KBM-7 (cell line): Measurements from ENCODE around the gene GRAMD1B.

Experiments used
- DNase-seq: peaks from one replicate; pipeline ENCODE4 v3.0.0-alpha.2; 2015
- in situ Hi-C: fragments of 300-500 bp; cut with MboI; formaldehyde crosslinking; loops from 2 replicates; pipeline ENCODE4 v1.14.3; 2020; ENCODE audit warnings: low sequenced_read_pairs, low pct_unique_long_range_greater_than_20kb, mixed read lengths

GRAMD1B gene

GRCh38 chr11:123576082-123576481 is 146.0 kb downstream of the GRAMD1B start:
- in situ Hi-C loops = no loop called here
- no peak for DNase-seq

GRCh38 chr11:123576501-123576900 is 146.4 kb downstream of the GRAMD1B start:
- in situ Hi-C loops = no loop called here
- DNase-seq = no peak

- in situ Hi-C loops = no loop called here
- DNase-seq = peak; percentile 55
These were observed 147.1 kb downstream of the GRAMD1B start for GRCh38 chr11:123577081-123577598.

- in situ Hi-C loops = no loop called here
- DNase-seq = no peak
These were observed 148.9 kb downstream of the GRAMD1B start for GRCh38 chr11:123578778-123579481.

- no peak for DNase-seq
- in situ Hi-C loops = no loop called here
These were observed 149.4 kb downstream of the GRAMD1B start for GRCh38 chr11:123579482-123579812.

GRCh38 chr11:123580137-123580536 is 150.1 kb downstream of the GRAMD1B start:
- no peak for DNase-seq
- in situ Hi-C loops = no loop called here

- peak; percentile 64 for DNase-seq
- in situ Hi-C loops = no loop called here
These were observed 150.6 kb downstream of the GRAMD1B start for GRCh38 chr11:123580557-123581275.

GRCh38 chr11:123581651-123582399 is 151.8 kb downstream of the GRAMD1B start:
- in situ Hi-C loops = no loop called here
- DNase-seq = no peak

GRCh38 chr11:123582992-123583504 is 153.0 kb downstream of the GRAMD1B start:
- in situ Hi-C loops = no loop called here

GRCh38 chr11:123584186-123584585 is 154.1 kb downstream of the GRAMD1B start:
- in situ Hi-C loops = no loop called here
- DNase-seq = no peak

More at GRCh38 chr11:123582992-123583504, 153.0 kb downstream of the GRAMD1B start:
- DNase-seq = no peak

- DNase-seq = no peak
- in situ Hi-C loops = no loop called here
These were observed 154.7 kb downstream of the GRAMD1B start for GRCh38 chr11:123584737-123585136.

GRCh38 chr11:123585206-123585605 is 155.1 kb downstream of the GRAMD1B start:
- in situ Hi-C loops = no loop called here
- no peak for DNase-seq

GRCh38 chr11:123585706-123586105 is 155.6 kb downstream of the GRAMD1B start:
- in situ Hi-C loops = no loop called here

GRCh38 chr11:123586568-123586967 is 156.5 kb downstream of the GRAMD1B start:
- in situ Hi-C loops = no loop called here
- no peak for DNase-seq

More at GRCh38 chr11:123585706-123586105, 155.6 kb downstream of the GRAMD1B start:
- no peak for DNase-seq

- no peak for DNase-seq
- in situ Hi-C loops = no loop called here
These were observed 157.0 kb downstream of the GRAMD1B start for GRCh38 chr11:123587044-123587443.

GRCh38 chr11:123587559-123587958 is 157.5 kb downstream of the GRAMD1B start:
- in situ Hi-C loops = no loop called here
- DNase-seq = no peak

GRCh38 chr11:123588117-123588863 is 158.2 kb downstream of the GRAMD1B start:
- in situ Hi-C loops = no loop called here
- DNase-seq = no peak

- in situ Hi-C loops = no loop called here
- DNase-seq = no peak
These were observed 158.8 kb downstream of the GRAMD1B start for GRCh38 chr11:123588864-123589262.

- DNase-seq = no peak
- in situ Hi-C loops = no loop called here
These were observed 160.3 kb downstream of the GRAMD1B start for GRCh38 chr11:123590296-123590912.
